Calu3 (cell line): ENCODE results near the gene ANAPC13. TPM values are rescaled to one million over a fixed set of nuclear protein-coding genes. Genes with fewer than 3 reads are reported as not detected.

Experiments used
- BruUV-seq: library from RNA; stranded (reverse); fragments of 400-500 nt; replicated peaks from 2 replicates; lab custom pipeline; 2021; lab: Mats Ljungman, UMichigan
- CTCF ChIA-PET: fragments of 300-600 bp; sonication (Branson Sonifier 250); formaldehyde crosslinking; loops from one replicate; lab custom pipeline; 2022; ENCODE audit warnings: antibody characterized with exemption; lab: Charles Lee
- DNase-seq: peaks from one replicate; pipeline ENCODE4 v3.0.0; 2022
- H3K27ac Mint-ChIP-seq: one replicate; pipeline ENCODE4 v1.8.0; 2022; ENCODE audit warnings: mixed read lengths; ENCODE audit not compliant: unreplicated experiment
- H3K27me3 Mint-ChIP-seq: one replicate; pipeline ENCODE4 v1.8.0; 2022; ENCODE audit warnings: mixed read lengths; ENCODE audit not compliant: unreplicated experiment
- H3K36me3 Mint-ChIP-seq: one replicate; pipeline ENCODE4 v1.8.0; 2022; ENCODE audit warnings: mild to moderate bottlenecking, moderate library complexity, mixed read lengths; ENCODE audit not compliant: insufficient read depth, unreplicated experiment
- H3K4me1 Mint-ChIP-seq: one replicate; pipeline ENCODE4 v1.8.0; 2022; ENCODE audit warnings: mild to moderate bottlenecking, low read depth, mixed read lengths; ENCODE audit not compliant: unreplicated experiment
- H3K4me3 Mint-ChIP-seq: one replicate; pipeline ENCODE4 v1.8.0; 2022; ENCODE audit warnings: mild to moderate bottlenecking, low read depth, moderate library complexity, mixed read lengths; ENCODE audit not compliant: unreplicated experiment
- H3K9me3 Mint-ChIP-seq: one replicate; pipeline ENCODE4 v1.8.0; 2022; ENCODE audit warnings: low read depth, mixed read lengths; ENCODE audit not compliant: unreplicated experiment
- CTCF ChIP-seq: fragments of 200-600 bp; IDR thresholded peaks from one replicate; pipeline ENCODE4 v1.8.0; 2022; ENCODE audit warnings: antibody characterized with exemption; ENCODE audit not compliant: unreplicated experiment
- intact Hi-C: fragments of 100-400 bp; cut with micrococcal nuclease; formaldehyde crosslinking; loops from one replicate; pipeline ENCODE4 v1.10.0; 2022; ENCODE audit not compliant: unreplicated experiment
- total RNA-seq: library from RNA; stranded (reverse); gene quantifications from 2 replicates; pipeline ENCODE4 v1.2.3, GENCODE V29; 2022

The ANAPC13 gene
- total RNA-seq, 1 experiment from 2014 or later = 49.2 TPM

DNA sequence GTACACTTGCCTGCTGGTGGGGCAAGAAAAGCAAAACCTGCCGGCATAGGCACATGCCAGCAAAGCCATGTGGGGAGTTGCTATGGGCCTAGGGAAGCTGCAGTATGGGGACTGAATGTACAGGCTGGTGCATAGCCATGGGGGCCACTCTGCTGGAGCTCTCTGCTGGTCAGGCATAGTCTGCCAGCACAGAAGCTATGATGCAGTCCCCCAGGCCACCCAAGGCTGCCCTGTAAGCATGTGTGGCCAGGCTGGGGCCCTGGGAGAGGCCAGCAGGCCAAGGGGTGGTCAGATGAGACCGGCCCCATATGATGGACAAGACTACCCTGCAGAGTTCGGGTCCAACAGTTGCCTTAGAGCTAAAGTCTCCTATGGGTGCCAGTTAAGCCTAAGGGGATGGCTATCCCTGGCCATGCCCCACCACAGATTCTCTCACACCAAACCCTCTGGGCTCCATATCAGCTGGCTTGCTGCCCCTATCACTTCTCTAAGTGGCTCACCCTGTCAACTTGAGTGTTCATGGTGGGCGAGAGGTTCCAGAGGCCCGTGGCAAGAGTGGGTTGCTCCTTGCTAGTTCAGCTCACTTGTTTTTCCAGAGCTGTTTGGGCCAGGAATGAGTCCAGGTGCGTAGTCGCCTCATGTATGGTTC lies 41.9 kb upstream of the ANAPC13 start:
- Mint-ChIP-seq H3K4me1 (no peaks in the 10 kb centered on the region), H3K27me3 (no peaks in the 10 kb centered on the region), H3K36me3 (no peaks in the 10 kb centered on the region), H3K27ac (no peak overlapping the region), H3K4me3 (no peak overlapping the region), H3K9me3 (peaks cover 15% of the 10 kb centered on the region)
- BruUV-seq = no TSS peak
- intact Hi-C loops = no loop called here
- CTCF ChIA-PET = no interaction called here
- TF ChIP-seq CTCF = no peak
- no peak for DNase-seq

DNA sequence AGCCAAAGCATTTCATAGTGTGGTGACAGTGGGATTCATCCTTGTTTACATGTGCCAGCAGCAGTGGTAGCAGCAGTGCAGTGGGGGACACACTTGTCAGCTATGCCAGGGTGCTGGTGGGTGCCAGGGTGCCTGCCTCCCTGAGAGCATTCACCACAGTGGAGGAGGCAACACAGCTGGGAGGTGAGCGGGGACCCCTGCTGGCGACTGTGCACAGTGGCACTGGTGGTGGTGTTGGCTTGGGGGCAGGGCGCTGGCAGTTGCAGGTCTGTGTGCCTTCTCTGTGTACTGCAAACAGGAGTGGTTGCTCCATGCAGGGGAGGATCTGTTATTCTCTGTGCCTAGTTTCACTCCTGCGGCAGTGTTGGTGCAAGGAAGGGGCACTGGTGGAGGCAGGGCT lies 41.3 kb upstream of the ANAPC13 start:
- Mint-ChIP-seq H3K4me1 (no peaks in the 10 kb centered on the region), H3K36me3 (no peaks in the 10 kb centered on the region), H3K4me3 (no peak overlapping the region), H3K27ac (no peak overlapping the region), H3K9me3 (peaks cover 20% of the 10 kb centered on the region), H3K27me3 (no peaks in the 10 kb centered on the region)
- CTCF ChIA-PET = no interaction called here
- BruUV-seq = no TSS peak
- TF ChIP-seq CTCF = peak; percentile 47
- peak; percentile 38 for DNase-seq
- intact Hi-C loops = no loop called here

DNA sequence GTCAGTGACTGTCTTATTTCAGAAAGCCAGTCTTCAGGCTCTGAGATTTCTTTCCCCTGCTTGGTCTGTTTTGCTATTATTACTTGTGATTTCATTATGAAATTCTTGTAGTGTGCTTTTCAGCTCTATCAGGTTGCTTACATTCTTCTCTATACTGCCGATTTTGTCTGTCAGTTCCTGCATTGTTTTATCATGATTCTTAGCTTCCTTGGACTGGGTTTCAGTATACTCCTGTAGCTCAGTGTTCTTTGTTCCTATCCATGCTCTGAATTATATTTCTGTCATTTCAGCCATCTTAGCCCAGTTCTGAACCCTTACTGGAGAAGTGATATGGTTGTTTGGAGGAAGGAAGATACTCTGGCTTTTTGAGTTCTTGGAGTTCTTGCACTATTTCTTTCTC lies 40.5 kb upstream of the ANAPC13 start:
- TF ChIP-seq CTCF = no peak
- Mint-ChIP-seq H3K9me3 (peaks cover 22% of the 10 kb centered on the region), H3K36me3 (no peaks in the 10 kb centered on the region), H3K4me1 (no peaks in the 10 kb centered on the region), H3K27ac (no peak overlapping the region), H3K4me3 (no peak overlapping the region), H3K27me3 (no peaks in the 10 kb centered on the region)
- CTCF ChIA-PET = no interaction called here
- no TSS peak for BruUV-seq
- intact Hi-C loops = no loop called here
- DNase-seq = no peak

DNA sequence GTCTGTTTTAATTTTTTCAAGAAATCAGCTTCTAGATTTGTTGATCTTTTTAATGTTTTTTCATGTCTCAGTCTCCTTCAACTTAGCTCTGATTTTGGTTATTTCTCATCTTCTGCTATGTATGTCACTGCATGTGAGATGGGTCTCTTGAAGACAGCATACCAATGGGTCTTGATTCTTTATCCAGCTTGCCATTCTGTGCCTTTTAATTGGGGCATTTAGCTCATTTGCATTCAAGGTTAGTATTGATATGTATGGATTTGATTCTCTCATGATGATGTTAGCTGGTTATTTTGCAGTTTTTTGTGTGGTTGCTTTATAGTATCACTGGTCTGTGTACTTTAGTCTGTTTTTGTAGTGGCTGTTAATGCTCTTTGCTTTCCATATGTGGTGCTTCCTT lies 39.5 kb upstream of the ANAPC13 start:
- CTCF ChIA-PET = no interaction called here

More for the DNA sequence above, 39.5 kb upstream of the ANAPC13 start:
- H3K27ac Mint-ChIP-seq = no peak overlapping the region
- H3K9me3 Mint-ChIP-seq = peaks cover 23% of the 10 kb centered on the region
- no peaks in the 10 kb centered on the region for H3K36me3 Mint-ChIP-seq
- no peak for DNase-seq
- intact Hi-C loops = no loop called here
- H3K4me3 Mint-ChIP-seq = no peak overlapping the region
- H3K4me1 Mint-ChIP-seq = no peaks in the 10 kb centered on the region
- no peak for TF ChIP-seq CTCF
- H3K27me3 Mint-ChIP-seq = no peaks in the 10 kb centered on the region
- no TSS peak for BruUV-seq
